Measurements from ENCODE around the gene UBE2O.

GRCh38 chr17:76341301-76341700 is 111.7 kb downstream of the UBE2O start:
- TF ChIP-seq CTCF (IDR thresholded peaks at IDR 0.05; ENCODE audit: low read depth, low read length) (no peak), EZH2phosphoT487 (IDR thresholded peaks at IDR 0.05; ENCODE audit: low read depth) (no peak)
